Activated naive CD8-positive, alpha-beta T cell treated with anti-CD3 and anti-CD28 coated beads, Interleukin-2, amount 10 ng/mL, durations not matched to agents 7 days and 5 days (primary cell): ENCODE results near the gene AOC1. TPM values are rescaled to one million over a fixed set of nuclear protein-coding genes. Genes with fewer than 3 reads are reported as not detected.

Experiments used
- ATAC-seq: fragments of 150-1000 bp; cut with Tn5 transposase; one replicate; pipeline ENCODE4 v1.10.0; 2021; ENCODE audit warnings: low read depth, moderate library complexity
- POLR2A ChIA-PET: fragments of 350-600 bp; sonication (Branson Sonifier 250); formaldehyde crosslinking; loops from one replicate; lab custom pipeline; 2021; ENCODE audit warnings: antibody characterized with exemption; lab: Charles Lee
- DNase-seq: peaks from one replicate; pipeline ENCODE4 v3.0.0; 2021
- H3K27ac Mint-ChIP-seq: one replicate; pipeline ENCODE4 v1.8.0; 2022; ENCODE audit warnings: mild to moderate bottlenecking, mixed read lengths
- H3K27me3 Mint-ChIP-seq: one replicate; pipeline ENCODE4 v1.8.0; 2022; ENCODE audit warnings: mild to moderate bottlenecking, moderate library complexity, mixed read lengths
- H3K36me3 Mint-ChIP-seq: one replicate; pipeline ENCODE4 v1.8.0; 2021; ENCODE audit warnings: mild to moderate bottlenecking, mixed read lengths
- H3K4me1 Mint-ChIP-seq: one replicate; pipeline ENCODE4 v1.8.0; 2021; ENCODE audit warnings: mixed read lengths
- H3K4me3 Mint-ChIP-seq: one replicate; pipeline ENCODE4 v1.8.0; 2022; ENCODE audit warnings: mild to moderate bottlenecking, moderate library complexity, mixed read lengths
- H3K9me3 Mint-ChIP-seq: one replicate; pipeline ENCODE4 v1.8.0; 2021; ENCODE audit warnings: mixed read lengths
- total RNA-seq, 2 experiments: library from RNA; stranded (reverse); gene quantifications; one replicate each; pipeline ENCODE4 v1.2.3, GENCODE V29; 2021

The AOC1 gene
- total RNA-seq, 2 experiments from 2014 or later, result not detected

DNA sequence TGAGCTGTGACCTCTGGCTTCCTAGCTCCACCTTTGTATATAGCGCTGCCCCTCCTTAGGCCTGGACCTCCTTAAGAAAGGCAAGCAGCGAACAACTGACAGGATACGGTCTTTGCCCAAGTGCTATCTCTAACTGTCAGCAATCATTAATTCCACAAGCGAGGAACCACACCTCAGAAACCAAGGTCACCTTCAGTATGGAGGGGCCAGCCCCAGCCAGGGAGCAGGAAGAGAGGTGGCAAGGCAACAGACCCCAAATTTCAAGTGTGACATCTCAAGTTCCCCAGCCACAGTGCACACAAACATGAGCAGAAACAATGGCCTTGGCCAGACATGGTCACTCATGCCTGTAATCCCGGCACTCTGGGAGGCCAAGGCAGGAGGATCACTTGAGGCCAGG is 4.8 kb upstream of the AOC1 start:
- Mint-ChIP-seq H3K27me3 (peaks cover 20% of the 10 kb centered on the region), H3K27ac (no peak overlapping the region), H3K4me3 (no peak overlapping the region), H3K36me3 (no peaks in the 10 kb centered on the region), H3K9me3 (no peaks in the 10 kb centered on the region), H3K4me1 (peaks cover 5% of the 10 kb centered on the region)
- DNase-seq (no peak), ATAC-seq (no peak)
- POLR2A ChIA-PET, result no interaction called here

GRCh38 chr7:150848111-150848510 is 4.2 kb upstream of the AOC1 start:
- no peak for DNase-seq
- POLR2A ChIA-PET, result no interaction called here
- no peak for ATAC-seq

GRCh38 chr7:150848561-150849115 is 3.7 kb upstream of the AOC1 start:
- H3K36me3 Mint-ChIP-seq, result no peaks in the 10 kb centered on the region
- peaks cover 5% of the 10 kb centered on the region for H3K4me1 Mint-ChIP-seq
- POLR2A ChIA-PET, result no interaction called here
- DNase-seq, result no peak
- no peak overlapping the region for H3K27ac Mint-ChIP-seq
- H3K9me3 Mint-ChIP-seq, result no peaks in the 10 kb centered on the region
- H3K27me3 Mint-ChIP-seq, result peaks cover 20% of the 10 kb centered on the region
- no peak for ATAC-seq
- H3K4me3 Mint-ChIP-seq, result no peak overlapping the region

More at GRCh38 chr7:150848111-150848510, 4.2 kb upstream of the AOC1 start:
- H3K4me1 Mint-ChIP-seq, result peaks cover 5% of the 10 kb centered on the region
- no peaks in the 10 kb centered on the region for H3K36me3 Mint-ChIP-seq
- H3K27me3 Mint-ChIP-seq, result peaks cover 20% of the 10 kb centered on the region
- H3K27ac Mint-ChIP-seq, result no peak overlapping the region
- no peaks in the 10 kb centered on the region for H3K9me3 Mint-ChIP-seq
- no peak overlapping the region for H3K4me3 Mint-ChIP-seq

DNA sequence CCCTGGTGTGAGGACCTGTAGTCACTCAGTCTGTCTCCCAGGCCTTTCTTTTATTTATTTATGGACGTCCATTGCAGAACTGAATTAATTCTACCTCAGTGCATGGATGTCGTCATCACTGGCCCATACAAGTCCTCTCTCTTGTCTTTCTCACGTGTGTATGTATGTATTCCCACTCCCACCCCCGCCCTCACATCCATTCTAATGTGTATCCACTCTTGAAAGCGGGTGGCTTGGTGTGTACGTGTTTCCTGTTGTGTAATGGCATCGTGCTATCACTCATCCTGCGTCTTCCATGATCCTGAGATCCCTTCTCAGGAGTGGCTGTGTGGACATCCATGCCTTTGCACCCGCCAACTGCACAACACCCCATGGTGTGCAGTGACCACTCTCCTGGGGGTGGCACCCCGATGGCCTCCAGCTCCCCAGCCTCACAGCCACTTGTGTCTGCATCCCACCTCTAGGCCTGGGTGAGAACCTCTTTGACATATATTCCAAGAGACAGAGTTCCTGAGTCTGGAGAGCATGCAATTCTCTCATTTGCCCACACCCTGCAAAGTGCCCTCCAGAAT is 3.0 kb upstream of the AOC1 start:
- H3K4me1 Mint-ChIP-seq, result peaks cover 5% of the 10 kb centered on the region
- DNase-seq (no peak), ATAC-seq (no peak)
- H3K4me3 Mint-ChIP-seq, result no peak overlapping the region
- no peaks in the 10 kb centered on the region for H3K36me3 Mint-ChIP-seq
- no peak overlapping the region for H3K27ac Mint-ChIP-seq
- peaks cover 20% of the 10 kb centered on the region for H3K27me3 Mint-ChIP-seq
- no peaks in the 10 kb centered on the region for H3K9me3 Mint-ChIP-seq
- POLR2A ChIA-PET, result no interaction called here

GRCh38 chr7:150850273-150850672 is 2.0 kb upstream of the AOC1 start:
- no peaks in the 10 kb centered on the region for H3K36me3 Mint-ChIP-seq
- POLR2A ChIA-PET, result no interaction called here
- H3K4me3 Mint-ChIP-seq, result no peak overlapping the region
- no peaks in the 10 kb centered on the region for H3K9me3 Mint-ChIP-seq
- peaks cover 22% of the 10 kb centered on the region for H3K27me3 Mint-ChIP-seq
- DNase-seq, result no peak
- peaks cover 5% of the 10 kb centered on the region for H3K4me1 Mint-ChIP-seq
- H3K27ac Mint-ChIP-seq, result no peak overlapping the region
- no peak for ATAC-seq

- H3K36me3 Mint-ChIP-seq, result no peaks in the 10 kb centered on the region
- peaks cover 17% of the 10 kb centered on the region for H3K27me3 Mint-ChIP-seq
- DNase-seq (no peak), ATAC-seq (no peak)
- H3K4me3 Mint-ChIP-seq, result no peak overlapping the region
- no peak overlapping the region for H3K27ac Mint-ChIP-seq
- POLR2A ChIA-PET, result no interaction called here
- peaks cover 5% of the 10 kb centered on the region for H3K4me1 Mint-ChIP-seq
- no peaks in the 10 kb centered on the region for H3K9me3 Mint-ChIP-seq
Observed at GRCh38 chr7:150851492-150852370, 586 bp upstream of the AOC1 start.

DNA sequence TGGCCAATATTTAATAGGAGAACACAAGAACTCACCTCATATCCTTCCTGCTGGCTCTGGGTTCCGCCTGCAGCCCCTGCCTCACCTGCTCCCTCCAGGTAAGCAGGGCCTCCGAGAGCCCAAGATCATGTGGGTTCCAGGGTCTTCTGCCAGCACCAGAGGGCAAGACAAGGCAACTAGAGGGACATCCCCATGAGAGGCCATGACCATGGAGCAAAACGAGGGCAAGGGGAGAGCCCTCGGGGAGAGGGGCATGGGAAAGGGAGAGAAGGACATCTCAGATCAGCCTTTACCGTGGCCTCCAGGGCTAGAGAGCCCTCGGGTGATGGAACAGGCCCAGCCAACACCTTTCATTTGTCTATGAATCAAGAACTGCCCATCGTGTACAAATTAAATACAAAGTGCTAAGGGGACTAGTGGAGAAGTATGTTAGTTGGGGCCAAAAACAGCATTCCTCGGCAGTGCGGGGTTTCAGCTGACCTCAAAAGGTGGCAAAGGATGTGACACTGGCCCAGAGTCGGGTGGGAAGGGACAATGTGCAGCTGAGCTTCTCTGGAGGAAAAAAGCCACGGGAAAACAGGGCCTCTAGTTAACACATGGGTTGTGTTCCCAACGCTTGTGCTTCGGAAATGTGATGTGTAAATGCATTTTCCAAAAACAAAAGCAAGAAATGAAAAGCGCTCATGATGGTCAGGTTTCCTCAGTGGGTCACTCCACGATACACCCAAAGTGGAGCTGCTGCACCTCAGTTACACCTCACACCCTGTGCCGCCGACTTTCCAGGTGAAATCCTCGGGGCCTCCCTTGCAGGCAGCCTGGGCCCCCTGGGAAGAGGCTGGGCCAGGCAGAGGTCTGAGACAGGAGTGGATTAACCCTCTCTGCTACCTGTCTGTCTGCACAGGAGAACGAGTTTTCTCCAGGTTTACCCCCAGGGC is 2.0 kb downstream of the AOC1 start:
- no peaks in the 10 kb centered on the region for H3K9me3 Mint-ChIP-seq
- peaks cover 5% of the 10 kb centered on the region for H3K4me1 Mint-ChIP-seq
- no peak overlapping the region for H3K4me3 Mint-ChIP-seq
- POLR2A ChIA-PET, result no interaction called here
- no peak overlapping the region for H3K27ac Mint-ChIP-seq
- no peaks in the 10 kb centered on the region for H3K36me3 Mint-ChIP-seq
- DNase-seq (no peak), ATAC-seq (no peak)
- H3K27me3 Mint-ChIP-seq, result peaks cover 11% of the 10 kb centered on the region

DNA sequence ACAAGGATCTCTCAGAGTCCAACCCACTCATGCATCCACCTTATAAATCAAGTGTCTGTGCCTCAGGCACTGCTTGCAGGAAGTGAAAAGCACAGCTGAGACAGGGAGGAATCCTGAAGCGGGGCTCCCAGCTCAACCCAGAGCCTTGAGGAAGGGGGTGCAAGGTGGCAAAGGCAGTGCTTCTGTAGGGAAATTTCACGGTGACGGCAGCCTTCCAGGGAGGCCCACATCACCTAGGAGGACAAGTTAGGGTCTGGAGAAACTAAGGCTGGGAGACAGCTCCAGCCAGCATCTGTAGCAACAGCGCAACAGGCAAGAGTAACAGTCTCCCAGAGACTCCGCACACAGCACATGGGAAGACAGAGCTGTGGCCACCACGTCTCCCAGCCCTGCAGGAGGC is 2.7 kb downstream of the AOC1 start:
- POLR2A ChIA-PET, result no interaction called here
- H3K4me1 Mint-ChIP-seq, result peaks cover 5% of the 10 kb centered on the region
- H3K4me3 Mint-ChIP-seq, result no peak overlapping the region
- no peak for DNase-seq
- peaks cover 11% of the 10 kb centered on the region for H3K27me3 Mint-ChIP-seq
- no peak for ATAC-seq
- no peaks in the 10 kb centered on the region for H3K36me3 Mint-ChIP-seq
- H3K27ac Mint-ChIP-seq, result no peak overlapping the region
- no peaks in the 10 kb centered on the region for H3K9me3 Mint-ChIP-seq

- H3K27me3 Mint-ChIP-seq, result peaks cover 8% of the 10 kb centered on the region
- no peaks in the 10 kb centered on the region for H3K36me3 Mint-ChIP-seq
- no peak overlapping the region for H3K4me3 Mint-ChIP-seq
- H3K27ac Mint-ChIP-seq, result no peak overlapping the region
- ATAC-seq (no peak), DNase-seq (no peak)
- POLR2A ChIA-PET, result no interaction called here
- H3K9me3 Mint-ChIP-seq, result no peaks in the 10 kb centered on the region
- peaks cover 5% of the 10 kb centered on the region for H3K4me1 Mint-ChIP-seq
Observed at GRCh38 chr7:150855476-150856302, 3.4 kb downstream of the AOC1 start.

DNA sequence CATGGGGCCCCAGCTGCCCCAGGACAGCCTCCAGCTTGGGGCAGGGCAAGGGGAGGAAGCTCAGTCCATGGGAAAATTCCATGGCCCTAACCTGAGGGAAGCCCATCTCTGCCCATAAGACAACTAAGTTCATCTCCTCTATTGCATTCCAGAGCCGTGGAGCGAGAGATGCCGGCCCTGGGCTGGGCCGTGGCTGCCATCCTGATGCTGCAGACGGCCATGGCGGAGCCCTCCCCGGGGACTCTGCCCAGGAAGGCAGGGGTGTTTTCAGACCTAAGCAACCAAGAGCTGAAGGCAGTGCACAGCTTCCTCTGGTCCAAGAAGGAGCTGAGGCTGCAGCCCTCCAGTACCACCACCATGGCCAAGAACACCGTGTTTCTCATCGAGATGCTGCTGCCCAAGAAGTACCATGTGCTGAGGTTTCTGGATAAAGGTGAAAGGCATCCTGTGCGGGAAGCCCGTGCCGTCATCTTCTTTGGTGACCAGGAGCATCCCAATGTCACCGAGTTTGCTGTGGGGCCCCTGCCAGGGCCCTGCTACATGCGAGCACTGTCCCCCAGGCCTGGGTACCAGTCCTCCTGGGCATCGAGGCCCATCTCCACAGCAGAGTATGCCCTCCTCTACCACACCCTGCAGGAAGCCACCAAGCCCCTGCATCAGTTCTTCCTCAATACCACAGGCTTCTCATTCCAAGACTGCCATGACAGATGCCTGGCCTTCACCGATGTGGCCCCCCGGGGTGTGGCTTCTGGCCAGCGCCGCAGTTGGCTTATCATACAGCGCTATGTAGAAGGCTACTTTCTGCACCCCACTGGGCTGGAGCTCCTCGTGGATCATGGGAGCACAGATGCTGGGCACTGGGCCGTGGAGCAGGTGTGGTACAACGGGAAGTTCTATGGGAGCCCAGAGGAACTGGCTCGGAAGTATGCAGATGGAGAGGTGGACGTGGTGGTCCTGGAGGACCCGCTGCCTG is 4.3 kb downstream of the AOC1 start:
- Mint-ChIP-seq H3K9me3 (no peaks in the 10 kb centered on the region), H3K27ac (no peak overlapping the region), H3K27me3 (peaks cover 2% of the 10 kb centered on the region), H3K4me1 (peaks cover 5% of the 10 kb centered on the region), H3K4me3 (no peak overlapping the region), H3K36me3 (no peaks in the 10 kb centered on the region)
- POLR2A ChIA-PET, result no interaction called here
- no peak for ATAC-seq
- no peak for DNase-seq

- Mint-ChIP-seq H3K4me1 (no peaks in the 10 kb centered on the region), H3K9me3 (no peaks in the 10 kb centered on the region), H3K36me3 (no peaks in the 10 kb centered on the region), H3K4me3 (no peak overlapping the region), H3K27me3 (peaks cover 5% of the 10 kb centered on the region), H3K27ac (no peak overlapping the region)
- ATAC-seq (no peak), DNase-seq (no peak)
- POLR2A ChIA-PET, result no interaction called here
Observed at GRCh38 chr7:150857276-150858055, 5.1 kb downstream of the AOC1 start.
